ENCODE results near the gene MKS1. TPM values are rescaled to one million over a fixed set of nuclear protein-coding genes. Genes with fewer than 3 reads are reported as not detected.

Gene MKS1
- polyA plus RNA-seq (2011; rRNA removed) (11.6 and 14.1 TPM in 2 replicates), polyA minus RNA-seq (2011; rRNA and poly(A)+ RNA removed) (5.9 and 9.8 TPM in 2 replicates)

- TF ChIP-seq, protein P1, sequence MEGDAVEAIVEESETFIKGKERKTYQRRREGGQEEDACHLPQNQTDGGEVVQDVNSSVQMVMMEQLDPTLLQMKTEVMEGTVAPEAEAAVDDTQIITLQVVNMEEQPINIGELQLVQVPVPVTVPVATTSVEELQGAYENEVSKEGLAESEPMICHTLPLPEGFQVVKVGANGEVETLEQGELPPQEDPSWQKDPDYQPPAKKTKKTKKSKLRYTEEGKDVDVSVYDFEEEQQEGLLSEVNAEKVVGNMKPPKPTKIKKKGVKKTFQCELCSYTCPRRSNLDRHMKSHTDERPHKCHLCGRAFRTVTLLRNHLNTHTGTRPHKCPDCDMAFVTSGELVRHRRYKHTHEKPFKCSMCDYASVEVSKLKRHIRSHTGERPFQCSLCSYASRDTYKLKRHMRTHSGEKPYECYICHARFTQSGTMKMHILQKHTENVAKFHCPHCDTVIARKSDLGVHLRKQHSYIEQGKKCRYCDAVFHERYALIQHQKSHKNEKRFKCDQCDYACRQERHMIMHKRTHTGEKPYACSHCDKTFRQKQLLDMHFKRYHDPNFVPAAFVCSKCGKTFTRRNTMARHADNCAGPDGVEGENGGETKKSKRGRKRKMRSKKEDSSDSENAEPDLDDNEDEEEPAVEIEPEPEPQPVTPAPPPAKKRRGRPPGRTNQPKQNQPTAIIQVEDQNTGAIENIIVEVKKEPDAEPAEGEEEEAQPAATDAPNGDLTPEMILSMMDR (IDR thresholded peaks at IDR 0.05; ENCODE audit: insufficient read depth, low read depth, low read length): peak; percentile 69
- no peak for DNase-seq (ENCODE audit: low read depth)
- no peaks in the 10 kb centered on the region for H3K27me3 ChIP-seq (ENCODE audit: control insufficient read depth, insufficient read depth, low read length)
- ChIA-PET CTCF (interaction anchor here (0.5 to 2.0 kb wide), 11 partner anchors 9 to 953 kb away, joined by 3 to 9 read pairs (median 3); no protein-coding TSS in a partner anchor), POLR2A (no interaction called here)
- H3K4me3 ChIP-seq (ENCODE audit: low read depth, low read length): peak within 1 kb of the TSS; percentile 73
- peaks cover under 1% of the 10 kb centered on the region for H3K36me3 ChIP-seq (ENCODE audit: control insufficient read depth, insufficient read depth, low read length)
Measured at GRCh38 chr17:58219007-58219788, at the start of gene MKS1. Gene MKS1 (minus strand): TSS chr17:58219255. CDS start chr17:58219230, 25 bp downstream.

- Histone ChIP-seq H3K36me3 (ENCODE audit: control insufficient read depth, insufficient read depth, low read length) (no peaks in the 10 kb centered on the region), H3K27me3 (ENCODE audit: control insufficient read depth, insufficient read depth, low read length) (peaks cover 1% of the 10 kb centered on the region; the same call in 1 of the 2 replicates), H3K4me3 (ENCODE audit: low read depth, low read length) (no peak overlapping the region)
- POLR2A ChIA-PET: no interaction called here
- no peak for DNase-seq (ENCODE audit: low read depth)
- CTCF ChIA-PET: interaction anchor here (0.8 kb wide), 1 partner anchor 18 kb away, joined by 3 read pairs; no protein-coding TSS in a partner anchor
- TF ChIP-seq, protein P1 (IDR thresholded peaks at IDR 0.05; ENCODE audit: insufficient read depth, low read depth, low read length): no peak
Measured at GRCh38 chr17:58268326-58268725, 49.3 kb upstream of the MKS1 start.

GRCh38 chr17:58267347-58268324, 48.6 kb upstream of the MKS1 start:
- peaks cover 1% of the 10 kb centered on the region; the same call in 1 of the 2 replicates for H3K27me3 ChIP-seq (ENCODE audit: control insufficient read depth, insufficient read depth, low read length)
- TF ChIP-seq, protein P1 (IDR thresholded peaks at IDR 0.05; ENCODE audit: insufficient read depth, low read depth, low read length): no peak
- DNase-seq (ENCODE audit: low read depth): no peak
- POLR2A ChIA-PET: no interaction called here
- no peak overlapping the region for H3K4me3 ChIP-seq (ENCODE audit: low read depth, low read length)
- no peaks in the 10 kb centered on the region for H3K36me3 ChIP-seq (ENCODE audit: control insufficient read depth, insufficient read depth, low read length)
- CTCF ChIA-PET: interaction anchor here (0.8 kb wide), 1 partner anchor 18 kb away, joined by 3 read pairs; no protein-coding TSS in a partner anchor

- no peak for DNase-seq (ENCODE audit: low read depth)
- peaks cover 1% of the 10 kb centered on the region; the same call in 1 of the 2 replicates for H3K27me3 ChIP-seq (ENCODE audit: control insufficient read depth, insufficient read depth, low read length)
- H3K36me3 ChIP-seq (ENCODE audit: control insufficient read depth, insufficient read depth, low read length): no peaks in the 10 kb centered on the region
- ChIA-PET CTCF (interaction anchor here (1.1 kb wide), 1 partner anchor 9 kb away, joined by 4 read pairs; no protein-coding TSS in a partner anchor), POLR2A (interaction anchor here (0.6 kb wide), 1 partner anchor 1409 kb away, joined by 14 read pairs; no protein-coding TSS in a partner anchor)
- no peak overlapping the region for H3K4me3 ChIP-seq (ENCODE audit: low read depth, low read length)
- TF ChIP-seq, protein P1 (IDR thresholded peaks at IDR 0.05; ENCODE audit: insufficient read depth, low read depth, low read length): no peak
Measured at GRCh38 chr17:58265902-58266875, 47.1 kb upstream of the MKS1 start.

All from BJ (cell line).